Caco-2 (cell line): ENCODE results near the gene LEMD1. TPM values are rescaled to one million over a fixed set of nuclear protein-coding genes. Genes with fewer than 3 reads are reported as not detected.

Source experiments
- BruUV-seq: library from RNA; stranded (reverse); fragments of 400-500 nt; replicated peaks from 2 replicates; lab custom pipeline; 2021; lab: Mats Ljungman, UMichigan
- CTCF ChIA-PET: fragments of 300-600 bp; sonication (Branson Sonifier 250); formaldehyde crosslinking; loops from one replicate; lab custom pipeline; 2022; ENCODE audit warnings: antibody characterized with exemption; lab: Charles Lee
- POLR2A ChIA-PET: fragments of 300-600 bp; sonication (Branson Sonifier 250); formaldehyde crosslinking; loops from one replicate; lab custom pipeline; 2022; ENCODE audit warnings: antibody characterized with exemption; lab: Charles Lee
- DNase-seq, 2 experiments: peaks; one replicate each; pipeline versions ENCODE4 v3.0.0 to v3.0.0-alpha.2; 2020 to 2022
- H3K27me3 ChIP-seq: replicated peaks from 2 replicates; pipeline ENCODE4 v1.6.0; 2011; ENCODE audit warnings: low read length; ENCODE audit not compliant: control insufficient read depth, insufficient read depth
- H3K36me3 ChIP-seq: 2 replicates; pipeline ENCODE4 v1.5.1; 2011; ENCODE audit warnings: low read length; ENCODE audit not compliant: control insufficient read depth, insufficient read depth
- H3K4me1 ChIP-seq: fragments of 250-450 bp; sonication (Bioruptor Pico); 2 replicates; pipeline ENCODE4 v1.5.1; 2020; ENCODE audit warnings: mild to moderate bottlenecking
- H3K4me3 ChIP-seq: 2 replicates; pipeline ENCODE4 v1.5.1; 2011; ENCODE audit warnings: low read depth, mild to moderate bottlenecking, control low read depth, low read length
- H3K9me3 ChIP-seq: fragments of 250-450 bp; sonication (Bioruptor Pico); 2 replicates; pipeline ENCODE4 v1.5.1; 2020; ENCODE audit warnings: mild to moderate bottlenecking, moderate library complexity
- H3K27ac Mint-ChIP-seq: one replicate; pipeline ENCODE4 v1.8.0; 2022; ENCODE audit warnings: mixed read lengths; ENCODE audit not compliant: unreplicated experiment
- H3K27me3 Mint-ChIP-seq: one replicate; pipeline ENCODE4 v1.8.0; 2022; ENCODE audit warnings: mixed read lengths; ENCODE audit not compliant: insufficient read depth, unreplicated experiment
- H3K36me3 Mint-ChIP-seq: one replicate; pipeline ENCODE4 v1.8.0; 2022; ENCODE audit warnings: mild to moderate bottlenecking, mixed read lengths; ENCODE audit not compliant: insufficient read depth, unreplicated experiment
- H3K4me1 Mint-ChIP-seq: one replicate; pipeline ENCODE4 v1.8.0; 2022; ENCODE audit warnings: low read depth, mixed read lengths; ENCODE audit not compliant: unreplicated experiment
- H3K4me3 Mint-ChIP-seq: one replicate; pipeline ENCODE4 v1.8.0; 2022; ENCODE audit warnings: mild to moderate bottlenecking, moderate library complexity, mixed read lengths; ENCODE audit not compliant: unreplicated experiment
- H3K9me3 Mint-ChIP-seq: one replicate; pipeline ENCODE4 v1.8.0; 2022; ENCODE audit warnings: mixed read lengths; ENCODE audit not compliant: unreplicated experiment
- intact Hi-C: fragments of 100-400 bp; cut with micrococcal nuclease; formaldehyde crosslinking; loops from one replicate; pipeline ENCODE4 v1.10.0; 2022; ENCODE audit not compliant: unreplicated experiment
- total RNA-seq: library from RNA; stranded (reverse); gene quantifications from 2 replicates; pipeline ENCODE4 v1.2.3, GENCODE V29; 2022
- TF ChIP-seq, protein P1 (sequence below), 2 experiments: fragments of 200-600 bp in 1 of 2; IDR thresholded peaks; 1 replicate in 1 of 2; 2 replicates in 1 of 2; pipeline versions ENCODE4 v1.5.1 to v1.8.0; 2011 to 2022; ENCODE audit warnings: antibody characterized with exemption in 1 of 2, control low read depth in 1 of 2, inconsistent platforms in 1 of 2, low read depth in 1 of 2, low read length in 1 of 2, mild to moderate bottlenecking in 1 of 2, moderate library complexity in 1 of 2; ENCODE audit not compliant: insufficient read depth in 1 of 2, severe bottlenecking in 1 of 2, unreplicated experiment in 1 of 2

The LEMD1 gene
- total RNA-seq, 1 experiment from 2014 or later, result not detected

DNA sequence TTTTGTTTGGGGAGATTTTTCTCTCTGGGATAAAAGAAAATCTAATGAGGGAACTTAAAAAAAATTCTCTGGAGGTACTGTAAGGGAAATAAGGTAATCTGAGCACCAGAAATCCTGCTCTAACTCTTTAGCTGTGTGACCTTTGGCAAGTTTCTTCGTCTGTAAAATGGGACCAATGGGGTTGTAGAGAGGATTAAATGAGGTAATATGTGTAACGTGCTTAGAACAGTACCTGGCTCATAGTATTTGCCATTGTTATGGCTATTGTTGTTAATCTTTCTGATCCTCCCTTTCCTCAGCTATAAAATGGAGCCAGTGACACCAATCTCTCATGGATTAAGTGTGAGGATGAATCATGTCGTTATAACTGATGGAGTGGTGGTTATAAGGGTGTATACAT is 64.3 kb downstream of the LEMD1 start:
- no peak overlapping the region for H3K4me3 Mint-ChIP-seq
- Histone ChIP-seq H3K27me3 (no peaks in the 10 kb centered on the region), H3K4me1 (peaks cover 4% of the 10 kb centered on the region; the same call in 1 of the 2 replicates), H3K36me3 (no peaks in the 10 kb centered on the region), H3K9me3 (no peaks in the 10 kb centered on the region), H3K4me3 (no peak overlapping the region)
- BruUV-seq, result no TSS peak
- CTCF ChIA-PET, result no interaction called here
- no peak for DNase-seq
- TF ChIP-seq, protein P1, sequence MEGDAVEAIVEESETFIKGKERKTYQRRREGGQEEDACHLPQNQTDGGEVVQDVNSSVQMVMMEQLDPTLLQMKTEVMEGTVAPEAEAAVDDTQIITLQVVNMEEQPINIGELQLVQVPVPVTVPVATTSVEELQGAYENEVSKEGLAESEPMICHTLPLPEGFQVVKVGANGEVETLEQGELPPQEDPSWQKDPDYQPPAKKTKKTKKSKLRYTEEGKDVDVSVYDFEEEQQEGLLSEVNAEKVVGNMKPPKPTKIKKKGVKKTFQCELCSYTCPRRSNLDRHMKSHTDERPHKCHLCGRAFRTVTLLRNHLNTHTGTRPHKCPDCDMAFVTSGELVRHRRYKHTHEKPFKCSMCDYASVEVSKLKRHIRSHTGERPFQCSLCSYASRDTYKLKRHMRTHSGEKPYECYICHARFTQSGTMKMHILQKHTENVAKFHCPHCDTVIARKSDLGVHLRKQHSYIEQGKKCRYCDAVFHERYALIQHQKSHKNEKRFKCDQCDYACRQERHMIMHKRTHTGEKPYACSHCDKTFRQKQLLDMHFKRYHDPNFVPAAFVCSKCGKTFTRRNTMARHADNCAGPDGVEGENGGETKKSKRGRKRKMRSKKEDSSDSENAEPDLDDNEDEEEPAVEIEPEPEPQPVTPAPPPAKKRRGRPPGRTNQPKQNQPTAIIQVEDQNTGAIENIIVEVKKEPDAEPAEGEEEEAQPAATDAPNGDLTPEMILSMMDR (IDR thresholded peaks at IDR 0.05; ENCODE audit: insufficient read depth in 1 of 2, low read depth in 1 of 2, low read length in 1 of 2, severe bottlenecking in 1 of 2, unreplicated experiment in 1 of 2), result no peak
- POLR2A ChIA-PET, result no interaction called here
- H3K27me3 Mint-ChIP-seq, result peaks cover 27% of the 10 kb centered on the region
- H3K9me3 Mint-ChIP-seq, result no peaks in the 10 kb centered on the region
- H3K27ac Mint-ChIP-seq, result no peak overlapping the region
- H3K4me1 Mint-ChIP-seq, result peaks cover 6% of the 10 kb centered on the region
- no peaks in the 10 kb centered on the region for H3K36me3 Mint-ChIP-seq
- intact Hi-C loops, result no loop called here

DNA sequence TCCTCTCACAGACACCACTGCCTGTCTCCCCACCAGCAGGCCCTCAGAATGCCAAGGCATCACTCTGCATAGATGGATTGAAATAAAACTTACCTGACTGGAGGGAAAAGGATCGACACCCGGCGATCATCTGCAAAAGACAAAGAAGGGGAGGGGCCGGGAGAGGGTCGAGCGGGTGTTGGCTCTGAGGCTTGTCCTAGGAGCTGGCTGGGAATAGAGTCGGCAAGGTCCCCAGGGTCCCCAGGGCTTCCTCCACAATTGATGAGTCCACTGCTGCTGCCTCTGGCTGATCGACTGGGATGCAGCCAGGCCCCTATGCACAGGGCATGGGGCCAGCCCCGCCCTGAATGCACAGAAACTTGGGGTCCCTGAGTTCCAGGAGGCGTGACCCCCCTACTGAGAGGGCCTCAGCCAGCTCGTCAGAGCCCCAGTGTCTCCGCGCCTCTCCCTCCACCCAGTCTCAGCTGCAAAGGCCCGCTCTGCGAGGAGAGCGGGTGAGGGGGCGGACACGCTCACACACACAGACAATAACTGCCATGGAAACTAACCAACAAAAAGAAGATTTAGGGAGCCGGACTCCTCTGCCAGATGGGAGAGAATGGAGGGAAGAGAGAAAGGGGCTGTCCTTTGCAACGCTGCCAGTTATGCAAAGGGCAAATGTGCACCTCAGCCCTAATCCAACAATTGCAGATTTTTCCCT is 65.3 kb downstream of the LEMD1 start, which contains the start of gene KLHDC8A:
Gene KLHDC8A (minus strand): TSS at position 483 of the 700 bp plus-strand sequence. CDS start 13,318 bp downstream, outside the sequence.
- peaks cover 6% of the 10 kb centered on the region for H3K4me1 Mint-ChIP-seq
- TF ChIP-seq, protein P1 (IDR thresholded peaks at IDR 0.05; ENCODE audit: insufficient read depth in 1 of 2, low read depth in 1 of 2, low read length in 1 of 2, severe bottlenecking in 1 of 2, unreplicated experiment in 1 of 2), result no peak
- peaks cover 4% of the 10 kb centered on the region; the same call in 1 of the 2 replicates for H3K4me1 ChIP-seq
- H3K27ac Mint-ChIP-seq, result no peak within 1 kb of the TSS
- no peaks in the 10 kb centered on the region for H3K9me3 ChIP-seq
- H3K27me3 Mint-ChIP-seq, result peaks cover 20% of the 10 kb centered on the region
- H3K27me3 ChIP-seq, result no peaks in the 10 kb centered on the region
- H3K4me3 Mint-ChIP-seq, result no peak within 1 kb of the TSS
- BruUV-seq, result no TSS peak
- intact Hi-C loops, result no loop called here
- H3K36me3 Mint-ChIP-seq, result no peaks in the 10 kb centered on the region
- no peaks in the 10 kb centered on the region for H3K36me3 ChIP-seq
- DNase-seq, result no peak
- CTCF ChIA-PET, result interaction anchor here (0.6 to 1.8 kb wide), 2 partner anchors 129 to 754 kb away, joined by 3 to 4 read pairs; no protein-coding TSS in a partner anchor
- POLR2A ChIA-PET, result no interaction called here
- H3K9me3 Mint-ChIP-seq, result no peaks in the 10 kb centered on the region
- no peak within 1 kb of the TSS for H3K4me3 ChIP-seq

DNA sequence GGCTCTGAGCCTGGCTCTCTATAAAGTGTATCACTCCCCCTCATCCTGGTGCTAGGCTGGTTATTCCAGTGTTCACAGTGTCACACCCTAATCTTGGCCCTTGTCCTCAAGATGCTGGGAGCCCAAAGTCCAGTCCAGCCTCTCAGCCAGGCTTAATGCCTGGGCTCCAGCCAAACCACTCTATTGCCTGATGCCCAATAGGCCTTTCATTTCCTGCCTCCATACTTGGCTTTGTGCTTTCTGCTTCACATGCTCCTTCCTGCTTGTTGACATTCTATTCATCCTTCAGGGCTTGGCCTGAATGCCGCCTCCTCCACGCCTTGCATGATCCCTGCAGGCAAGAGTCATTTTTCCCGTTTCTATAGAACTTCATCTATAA is 66.8 kb downstream of the LEMD1 start:
- Mint-ChIP-seq H3K4me1 (peaks cover 6% of the 10 kb centered on the region), H3K36me3 (no peaks in the 10 kb centered on the region), H3K27me3 (peaks cover 14% of the 10 kb centered on the region), H3K27ac (no peak overlapping the region), H3K9me3 (no peaks in the 10 kb centered on the region), H3K4me3 (no peak overlapping the region)
- no peaks in the 10 kb centered on the region for H3K36me3 ChIP-seq
- CTCF ChIA-PET, result interaction anchor here (0.6 to 2.8 kb wide), 5 partner anchors 42 to 170 kb away, joined by 3 to 90 read pairs (median 5); no protein-coding TSS in a partner anchor
- H3K9me3 ChIP-seq, result no peaks in the 10 kb centered on the region
- no peaks in the 10 kb centered on the region for H3K27me3 ChIP-seq
- DNase-seq, result no peak
- no TSS peak for BruUV-seq
- TF ChIP-seq, protein P1 (IDR thresholded peaks at IDR 0.05; ENCODE audit: insufficient read depth in 1 of 2, low read depth in 1 of 2, low read length in 1 of 2, severe bottlenecking in 1 of 2, unreplicated experiment in 1 of 2), result no peak
- no peak overlapping the region for H3K4me3 ChIP-seq
- peaks cover 4% of the 10 kb centered on the region; the same call in 1 of the 2 replicates for H3K4me1 ChIP-seq
- intact Hi-C loops, result loop anchor here (1.0 kb wide), 1 partner anchor 169 kb away; no protein-coding TSS in a partner anchor
- POLR2A ChIA-PET, result no interaction called here
